Esophagus muscularis mucosa (tissue), 3 donors: ENCODE results near the gene ARID5A.

ENCODE experiments used
- POLR2A ChIP-seq: fragments of 450-650 bp; IDR thresholded peaks from one replicate; pipeline ENCODE4 v1.6.1; 2017; ENCODE audit warnings: antibody characterized with exemption, moderate library complexity, mild to moderate bottlenecking, low read depth
- TF ChIP-seq, protein P1 (sequence below), 3 experiments: fragments of 200-600 bp in 2 of 3; fragments of 450-650 bp in 1 of 3; sonication (generic) in 2 of 3; IDR thresholded peaks; one replicate each; pipeline ENCODE4 v1.5.1; 2017 to 2019; ENCODE audit warnings: antibody characterized with exemption in 3 of 3, mild to moderate bottlenecking in 2 of 3, moderate library complexity in 1 of 3

DNA sequence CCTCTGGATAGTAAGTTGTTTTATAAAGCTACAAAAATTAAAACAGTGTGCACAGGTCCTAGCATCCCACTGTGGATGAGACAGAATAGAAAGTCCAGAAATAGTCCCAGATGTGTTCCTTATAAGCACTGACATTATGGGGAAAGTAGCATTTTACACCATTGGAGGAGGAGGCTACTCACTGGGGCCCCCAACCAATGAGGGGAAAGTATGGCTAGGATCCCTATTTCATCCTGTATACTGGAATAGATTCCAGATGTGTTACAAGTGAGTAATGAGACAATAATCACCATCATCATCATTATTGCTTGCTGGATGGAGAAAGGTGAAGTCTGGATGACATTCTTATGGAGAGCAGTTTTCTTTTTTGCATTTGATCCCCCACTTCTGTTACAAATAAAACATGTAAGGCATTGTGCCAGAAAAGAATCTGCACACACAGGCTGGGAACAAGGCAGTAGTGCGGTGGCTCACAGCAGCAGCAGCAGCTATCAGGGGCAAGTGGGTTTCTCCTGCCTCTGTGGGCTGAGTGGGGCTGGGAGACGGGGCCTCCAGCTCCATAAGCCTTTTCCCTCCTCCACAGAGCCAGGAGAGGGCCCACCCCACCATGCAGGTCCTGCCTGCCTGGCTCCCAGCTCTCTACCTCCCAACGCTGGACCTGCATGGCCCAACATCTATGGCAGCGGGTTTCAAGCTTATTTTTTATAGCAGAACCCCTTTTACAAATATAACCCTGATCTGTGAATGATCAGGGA, 5.0 kb downstream of the ARID5A start:
- TF ChIP-seq POLR2A, result no peak
- TF ChIP-seq, protein P1, sequence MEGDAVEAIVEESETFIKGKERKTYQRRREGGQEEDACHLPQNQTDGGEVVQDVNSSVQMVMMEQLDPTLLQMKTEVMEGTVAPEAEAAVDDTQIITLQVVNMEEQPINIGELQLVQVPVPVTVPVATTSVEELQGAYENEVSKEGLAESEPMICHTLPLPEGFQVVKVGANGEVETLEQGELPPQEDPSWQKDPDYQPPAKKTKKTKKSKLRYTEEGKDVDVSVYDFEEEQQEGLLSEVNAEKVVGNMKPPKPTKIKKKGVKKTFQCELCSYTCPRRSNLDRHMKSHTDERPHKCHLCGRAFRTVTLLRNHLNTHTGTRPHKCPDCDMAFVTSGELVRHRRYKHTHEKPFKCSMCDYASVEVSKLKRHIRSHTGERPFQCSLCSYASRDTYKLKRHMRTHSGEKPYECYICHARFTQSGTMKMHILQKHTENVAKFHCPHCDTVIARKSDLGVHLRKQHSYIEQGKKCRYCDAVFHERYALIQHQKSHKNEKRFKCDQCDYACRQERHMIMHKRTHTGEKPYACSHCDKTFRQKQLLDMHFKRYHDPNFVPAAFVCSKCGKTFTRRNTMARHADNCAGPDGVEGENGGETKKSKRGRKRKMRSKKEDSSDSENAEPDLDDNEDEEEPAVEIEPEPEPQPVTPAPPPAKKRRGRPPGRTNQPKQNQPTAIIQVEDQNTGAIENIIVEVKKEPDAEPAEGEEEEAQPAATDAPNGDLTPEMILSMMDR (IDR thresholded peaks at IDR 0.05), result no peak
